NCI-H345 treated with DMSO at 0.1 percent for 48 hours (cell line): Measurements from ENCODE around the gene EIF5AL1.
"Not testable (repeated sequence)": the region's sequence is repeated elsewhere in the genome, so short reads cannot be mapped to it uniquely, and the experiment has no call there.

ENCODE experiments used
- DNase-seq: peaks from one replicate; lab custom pipeline; 2025; ENCODE audit not compliant: unreplicated experiment; lab: John Stamatoyannopoulos, UW

Gene EIF5AL1

DNA sequence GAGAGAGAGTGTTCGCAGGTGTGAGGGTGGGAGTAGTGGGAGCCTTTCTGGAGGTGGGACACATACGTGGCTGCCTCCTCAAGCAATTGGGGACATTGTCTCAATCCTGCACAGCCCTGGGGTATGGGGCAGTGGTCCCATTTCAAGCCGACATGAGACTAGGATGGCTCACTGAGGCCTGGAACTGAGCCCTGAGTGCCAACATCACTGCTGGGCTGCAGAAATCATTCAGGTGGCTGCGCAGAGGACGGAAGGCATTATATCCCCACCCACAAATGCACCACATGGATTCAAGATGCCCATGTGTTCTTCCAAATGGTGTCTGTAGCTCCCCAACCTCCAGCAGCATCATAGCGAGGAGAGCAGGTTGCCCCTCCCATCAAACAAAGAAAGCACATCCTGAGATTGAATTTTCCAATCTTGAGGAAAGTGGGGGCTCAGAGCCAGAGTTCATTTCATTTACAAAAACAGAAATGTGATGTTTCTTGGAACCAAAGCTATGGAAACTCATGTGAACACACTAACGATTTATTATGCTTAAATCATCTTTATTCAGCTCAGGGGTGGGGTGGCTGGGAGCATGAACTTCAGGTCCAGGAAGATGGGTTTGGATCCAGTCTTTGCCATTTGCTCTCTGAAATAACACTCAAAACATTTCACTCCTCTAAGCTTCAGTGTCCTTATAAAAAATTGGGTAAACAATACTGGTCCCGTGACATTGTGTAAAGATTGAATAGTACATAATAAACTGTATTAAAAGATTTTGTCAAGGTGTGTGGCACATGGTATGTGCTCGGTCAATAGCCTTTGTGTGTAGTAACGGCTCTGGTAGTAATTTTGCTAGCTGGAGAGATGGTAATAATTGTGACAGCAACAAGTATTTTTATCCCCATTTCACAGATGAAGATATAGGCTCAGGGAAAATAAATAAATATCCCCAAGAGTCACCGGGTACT lies 43.3 kb downstream of the EIF5AL1 start:
- no peak for DNase-seq

DNA sequence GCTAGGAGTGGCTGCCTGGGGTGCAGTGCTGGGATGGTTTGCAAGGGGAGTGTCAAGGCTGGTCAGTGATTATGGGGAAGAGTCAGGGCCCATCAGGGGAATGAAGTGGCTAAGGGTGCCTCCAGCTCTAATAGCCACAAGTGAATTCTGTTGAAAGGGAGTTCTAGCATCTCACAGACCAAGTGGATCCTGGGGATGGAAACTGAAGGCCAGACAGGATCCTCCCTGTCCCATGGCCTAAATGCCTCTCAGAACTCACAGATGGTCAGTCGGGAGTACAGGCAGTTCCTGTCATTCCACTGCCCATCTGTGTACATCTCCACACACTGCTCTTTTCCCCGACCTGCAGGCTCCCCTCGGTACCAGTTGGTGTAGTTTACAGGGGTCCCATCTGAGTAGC lies 44.6 kb downstream of the EIF5AL1 start:
- not testable (repeated sequence) for DNase-seq

DNA sequence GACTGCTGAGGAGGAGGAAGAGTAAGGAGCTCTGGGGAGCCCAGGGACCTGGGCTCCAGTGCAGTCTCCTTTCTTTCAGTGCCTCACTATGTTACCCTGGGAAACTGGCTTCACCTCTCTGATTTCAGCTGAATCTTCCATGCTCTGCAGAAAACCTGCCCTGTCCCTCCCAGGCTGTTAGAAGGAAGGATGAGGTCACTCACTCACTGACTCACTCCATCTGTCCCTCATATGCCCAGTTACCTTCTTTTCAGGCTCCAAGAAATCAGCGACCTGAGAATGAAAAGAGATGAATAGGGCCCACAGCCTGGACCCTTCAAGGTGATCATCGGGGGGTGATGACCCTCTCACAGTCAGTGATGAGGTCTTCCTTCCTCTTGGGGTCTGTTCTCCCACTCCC lies 47.4 kb downstream of the EIF5AL1 start:
- DNase-seq, result no peak

DNA sequence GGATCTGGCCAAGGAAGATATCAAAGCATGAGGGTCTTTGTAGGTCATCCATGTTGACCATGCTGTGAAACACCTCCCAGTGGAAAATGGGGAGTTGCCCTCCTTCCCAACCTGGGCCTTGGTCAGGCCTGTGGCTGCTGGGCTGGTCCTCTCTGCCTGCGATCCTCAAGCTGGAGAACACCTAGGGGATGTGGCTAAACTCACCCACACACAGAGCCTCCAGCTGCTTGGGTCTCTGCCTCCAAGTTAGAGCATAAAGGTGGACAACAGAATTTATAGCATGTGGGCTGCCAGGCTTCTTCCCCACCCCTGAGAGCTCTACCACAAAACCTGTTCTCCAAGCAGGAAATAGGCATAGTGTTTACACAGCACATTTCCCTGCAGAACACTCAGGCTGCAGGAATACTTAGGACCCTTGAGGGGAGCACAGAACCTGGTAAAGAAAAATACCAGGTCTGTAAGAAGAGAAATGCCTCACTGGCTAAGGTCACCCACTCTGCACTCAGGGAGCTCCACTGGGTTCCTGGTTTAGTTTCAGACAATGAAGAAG lies 47.9 kb downstream of the EIF5AL1 start, which contains the start of gene SFTPA2:
TSS of gene SFTPA2 (minus strand) at position 248 of the 550 bp plus-strand sequence. CDS start 924 bp downstream, outside the sequence.
- DNase-seq, result no peak

DNA sequence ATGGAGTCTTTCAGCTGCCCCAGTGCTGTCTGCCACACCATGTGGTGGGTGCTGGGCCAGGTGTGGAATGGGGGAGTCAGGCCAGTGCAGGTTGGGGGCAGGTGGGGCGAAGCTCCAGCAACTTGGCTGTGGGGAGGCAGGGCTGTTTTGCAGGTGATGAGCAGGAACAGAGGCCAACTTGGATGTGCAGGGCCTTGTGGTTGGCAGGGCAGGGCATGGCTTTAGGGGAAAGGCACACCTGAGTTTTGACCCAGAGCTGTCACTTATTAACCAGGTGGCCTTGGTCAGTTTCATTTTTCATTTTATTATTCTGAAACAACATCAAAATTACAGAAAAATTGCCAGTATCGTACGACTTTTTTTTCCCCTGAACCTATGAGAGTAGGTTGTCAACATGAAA lies 48.9 kb downstream of the EIF5AL1 start:
- DNase-seq, result no peak

DNA sequence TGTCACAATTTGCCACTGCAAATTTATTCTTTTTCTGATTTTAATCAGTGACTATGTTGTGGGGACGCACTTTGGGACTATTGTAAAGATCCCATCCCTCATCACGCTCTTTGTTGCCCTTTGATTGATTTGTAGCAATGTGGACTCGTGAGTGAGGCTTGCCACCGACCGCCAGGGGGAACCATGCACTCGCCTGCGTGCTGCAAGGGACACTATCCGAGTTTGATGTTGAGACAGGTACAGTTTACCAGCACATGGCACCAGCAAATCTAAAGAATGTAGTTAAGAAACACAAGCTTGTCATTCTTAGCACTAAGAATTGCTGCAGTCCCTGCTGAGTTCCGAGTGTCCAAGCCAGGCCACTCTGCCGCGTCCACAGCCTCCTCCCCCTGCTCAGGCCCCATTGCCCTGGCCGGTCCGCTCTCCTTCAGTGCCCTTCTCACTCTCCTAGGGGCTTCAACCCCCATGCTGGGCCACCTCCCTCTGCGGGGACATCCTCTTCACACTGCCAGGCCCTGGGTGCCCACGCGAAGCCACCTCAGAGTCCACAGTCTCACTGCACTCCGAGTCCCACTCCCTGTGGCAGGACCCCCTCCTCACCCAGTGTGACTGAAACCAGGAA lies 49.9 kb downstream of the EIF5AL1 start:
- no peak for DNase-seq

DNA sequence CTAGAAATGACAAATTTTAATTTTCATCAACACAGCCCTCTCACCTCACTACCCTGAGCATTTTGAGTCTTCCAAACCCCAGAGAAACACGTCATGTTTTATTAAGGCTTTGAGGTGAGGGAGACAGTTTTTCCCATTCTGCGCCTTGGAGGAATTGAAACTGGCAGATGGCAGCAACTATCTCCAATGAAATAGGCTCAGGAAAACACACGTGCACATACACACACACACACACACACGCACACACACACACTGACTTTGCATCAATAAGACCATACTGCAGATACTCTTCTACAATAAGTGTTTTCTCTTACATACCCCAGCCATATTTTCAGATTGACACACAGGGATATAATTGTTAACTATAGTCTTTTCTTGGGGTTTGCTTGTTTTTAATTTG lies 51.1 kb downstream of the EIF5AL1 start:
- DNase-seq, result no peak
